ENCODE data around the gene TTLL5. TPM values are rescaled to one million over a fixed set of nuclear protein-coding genes. Genes with fewer than 3 reads are reported as not detected.

TTLL5 gene
- total RNA-seq, 1 experiment from 2014 or later, result 35.7 TPM

DNA sequence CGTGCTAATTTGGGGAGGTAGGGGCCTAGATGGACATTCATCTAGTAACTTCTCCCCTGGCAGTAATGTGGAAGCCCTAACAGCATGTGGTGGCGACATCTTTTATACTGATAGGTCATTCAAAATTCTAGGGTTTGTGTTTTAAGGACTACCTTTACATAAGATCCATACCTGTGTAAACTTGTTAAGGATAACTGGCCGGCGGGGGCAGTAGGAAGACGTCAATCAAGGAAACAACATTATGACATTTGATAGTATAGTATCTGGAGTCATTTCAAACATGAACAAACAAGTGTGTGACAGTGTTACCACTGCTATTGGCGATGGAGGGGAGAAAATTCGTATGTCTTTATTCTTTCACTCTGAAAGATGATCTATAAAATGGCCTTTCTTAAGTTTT is 120.0 kb downstream of the TTLL5 start:
- no peaks in the 10 kb centered on the region for H3K4me1 ChIP-seq (ENCODE audit: insufficient read depth, low read length)
- no peak overlapping the region for H2AK5ac ChIP-seq (ENCODE audit: insufficient read length, low read length)
- H3K79me1 ChIP-seq (ENCODE audit: insufficient read depth, low read depth, low read length, poor library complexity, severe bottlenecking), result no peaks in the 10 kb centered on the region
- no CpG with 5 or more reads among the region's 7 CpGs for WGBS (ENCODE audit: extremely low coverage, insufficient read length, low lambda C conversion rate)
- Mint-ChIP-seq H3K4me3 (no peak overlapping the region), H3K9me3 (peaks cover 0 to 9% of the 10 kb centered on the region in 2 experiments; a peak in 3 of 5 replicates), H3K4me1 (no peaks in the 10 kb centered on the region), H3K27me3 (ENCODE audit: low read depth) (no peaks in the 10 kb centered on the region), H3K36me3 (ENCODE audit: insufficient read depth in 1 of 3, low read depth in 3 of 3) (peaks cover 21 to 39% (median 31%) of the 10 kb centered on the region in 3 experiments), H3K27ac (no peak overlapping the region)
- no peak for DNase-seq
- H3K18ac ChIP-seq (ENCODE audit: insufficient read length, low read depth, low read length), result no peak overlapping the region
- no peak overlapping the region for H2AFZ ChIP-seq (ENCODE audit: low read length)
- no peak overlapping the region for H4K8ac ChIP-seq (replicated peaks; ENCODE audit: insufficient read length, low read depth, low read length)
- H3K14ac ChIP-seq (ENCODE audit: insufficient read depth, low read length), result no peak overlapping the region
- no peaks in the 10 kb centered on the region for H4K20me1 ChIP-seq (ENCODE audit: control insufficient read depth, insufficient read depth, insufficient read length)
- H2BK12ac ChIP-seq (ENCODE audit: insufficient read length, low read depth, low read length), result no peak overlapping the region
- H3K23me2 ChIP-seq (ENCODE audit: insufficient read length, low read depth, low read length, poor library complexity, severe bottlenecking), result no peaks in the 10 kb centered on the region
- no peaks in the 10 kb centered on the region for H3K9me3 ChIP-seq (ENCODE audit: control insufficient read depth, low read depth, low read length)
- TF ChIP-seq, protein P1, sequence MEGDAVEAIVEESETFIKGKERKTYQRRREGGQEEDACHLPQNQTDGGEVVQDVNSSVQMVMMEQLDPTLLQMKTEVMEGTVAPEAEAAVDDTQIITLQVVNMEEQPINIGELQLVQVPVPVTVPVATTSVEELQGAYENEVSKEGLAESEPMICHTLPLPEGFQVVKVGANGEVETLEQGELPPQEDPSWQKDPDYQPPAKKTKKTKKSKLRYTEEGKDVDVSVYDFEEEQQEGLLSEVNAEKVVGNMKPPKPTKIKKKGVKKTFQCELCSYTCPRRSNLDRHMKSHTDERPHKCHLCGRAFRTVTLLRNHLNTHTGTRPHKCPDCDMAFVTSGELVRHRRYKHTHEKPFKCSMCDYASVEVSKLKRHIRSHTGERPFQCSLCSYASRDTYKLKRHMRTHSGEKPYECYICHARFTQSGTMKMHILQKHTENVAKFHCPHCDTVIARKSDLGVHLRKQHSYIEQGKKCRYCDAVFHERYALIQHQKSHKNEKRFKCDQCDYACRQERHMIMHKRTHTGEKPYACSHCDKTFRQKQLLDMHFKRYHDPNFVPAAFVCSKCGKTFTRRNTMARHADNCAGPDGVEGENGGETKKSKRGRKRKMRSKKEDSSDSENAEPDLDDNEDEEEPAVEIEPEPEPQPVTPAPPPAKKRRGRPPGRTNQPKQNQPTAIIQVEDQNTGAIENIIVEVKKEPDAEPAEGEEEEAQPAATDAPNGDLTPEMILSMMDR (conservative IDR thresholded peaks at IDR 0.05), result no peak
- H3K4ac ChIP-seq (ENCODE audit: low read depth, low read length), result no peak overlapping the region
- H3K56ac ChIP-seq (ENCODE audit: insufficient read length, low read depth, low read length), result no peak overlapping the region
- no peak overlapping the region for H3K9ac ChIP-seq (ENCODE audit: extremely low read depth, insufficient read length, low read length)
- H3K27ac ChIP-seq (ENCODE audit: insufficient read length, low read depth, low read length), result no peak overlapping the region
- H2BK15ac ChIP-seq (ENCODE audit: low read depth, low read length), result no peak overlapping the region
- no peak overlapping the region for H2BK120ac ChIP-seq (ENCODE audit: low read depth, low read length, poor library complexity, severe bottlenecking)
- no peak overlapping the region for H3K4me2 ChIP-seq (ENCODE audit: insufficient read depth, insufficient read length, low read length)
- H2BK20ac ChIP-seq (ENCODE audit: low read depth, low read length, poor library complexity, severe bottlenecking), result no peak overlapping the region
- H3K27me3 ChIP-seq (ENCODE audit: insufficient read depth, low read length), result no peaks in the 10 kb centered on the region
- H2BK5ac ChIP-seq (ENCODE audit: insufficient read length, low read length), result no peak overlapping the region
- no peak overlapping the region for H4K5ac ChIP-seq (ENCODE audit: insufficient read length, low read depth, low read length)
- H3K23ac ChIP-seq (ENCODE audit: insufficient read length, low read depth, low read length), result no peak overlapping the region
- no peak overlapping the region for H3T11ph ChIP-seq (ENCODE audit: low read length)
- no peaks in the 10 kb centered on the region for H3K79me2 ChIP-seq (ENCODE audit: insufficient read depth, low read length)
- no peak overlapping the region for H4K91ac ChIP-seq (ENCODE audit: insufficient read length, low read depth, low read length)
